ENCODE results near the gene TLCD3B.

DNA sequence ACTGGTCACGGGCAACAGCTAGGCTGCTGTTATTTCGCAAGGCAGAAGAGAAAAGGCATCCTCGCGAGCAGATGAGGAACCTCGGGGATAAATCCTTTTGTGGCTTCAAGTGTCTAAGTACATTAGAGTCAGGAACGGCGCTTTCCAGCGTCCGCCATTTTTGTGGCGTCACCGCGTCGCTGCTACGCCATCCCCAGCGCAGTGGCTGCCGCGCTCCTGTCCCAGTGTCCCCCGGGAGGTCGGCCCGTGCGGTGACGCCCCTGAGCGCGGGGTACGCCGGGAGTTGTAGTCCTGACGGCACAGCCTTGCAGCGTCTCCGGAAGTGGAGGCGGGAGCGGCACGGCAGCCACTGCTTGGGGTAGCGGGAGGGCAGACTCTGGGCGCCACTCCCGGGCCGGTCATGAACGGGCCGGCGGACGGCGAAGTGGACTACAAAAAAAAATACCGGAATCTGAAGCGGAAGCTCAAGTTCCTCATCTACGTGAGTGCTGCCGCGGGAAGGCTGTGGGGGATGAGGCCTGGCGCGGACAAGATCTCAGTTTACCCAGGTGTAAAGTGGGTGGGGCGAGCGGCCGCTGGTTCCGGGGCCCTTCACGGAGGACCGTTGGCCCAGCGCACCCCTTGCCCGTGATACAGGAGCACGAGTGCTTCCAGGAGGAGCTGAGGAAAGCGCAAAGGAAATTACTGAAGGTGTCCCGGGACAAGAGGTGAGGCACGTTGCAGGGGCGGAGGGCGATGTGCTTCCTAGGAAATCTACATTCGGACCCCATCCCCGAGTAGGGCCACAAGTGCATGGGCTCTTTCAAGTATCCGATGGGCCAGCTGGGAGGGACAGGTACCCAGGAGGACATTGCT lies 34.9 kb downstream of the TLCD3B start, which contains the start of gene INO80E:
- TF ChIP-seq, protein P1, sequence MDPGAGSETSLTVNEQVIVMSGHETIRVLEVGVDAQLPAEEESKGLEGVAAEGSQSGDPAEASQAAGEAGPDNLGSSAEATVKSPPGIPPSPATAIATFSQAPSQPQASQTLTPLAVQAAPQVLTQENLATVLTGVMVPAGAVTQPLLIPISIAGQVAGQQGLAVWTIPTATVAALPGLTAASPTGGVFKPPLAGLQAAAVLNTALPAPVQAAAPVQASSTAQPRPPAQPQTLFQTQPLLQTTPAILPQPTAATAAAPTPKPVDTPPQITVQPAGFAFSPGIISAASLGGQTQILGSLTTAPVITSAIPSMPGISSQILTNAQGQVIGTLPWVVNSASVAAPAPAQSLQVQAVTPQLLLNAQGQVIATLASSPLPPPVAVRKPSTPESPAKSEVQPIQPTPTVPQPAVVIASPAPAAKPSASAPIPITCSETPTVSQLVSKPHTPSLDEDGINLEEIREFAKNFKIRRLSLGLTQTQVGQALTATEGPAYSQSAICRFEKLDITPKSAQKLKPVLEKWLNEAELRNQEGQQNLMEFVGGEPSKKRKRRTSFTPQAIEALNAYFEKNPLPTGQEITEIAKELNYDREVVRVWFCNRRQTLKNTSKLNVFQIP (CRISPR knock-in tag; IDR thresholded peaks at IDR 0.05; ENCODE audit: borderline replicate concordance, low read depth): no peak
- TF ChIP-seq PATZ1 (CRISPR knock-in tag; IDR thresholded peaks at IDR 0.05; ENCODE audit: borderline replicate concordance) (no peak), GLIS3 (CRISPR knock-in tag; IDR thresholded peaks at IDR 0.05) (0 out of 2 replicates have a peak, but pooled peaks have one; percentile 35), ARNTL (CRISPR knock-in tag; IDR thresholded peaks at IDR 0.05; ENCODE audit: borderline replicate concordance, low read depth) (no peak), ZC3H10 (CRISPR knock-in tag; IDR thresholded peaks at IDR 0.05) (no peak), RARB (CRISPR knock-in tag; IDR thresholded peaks at IDR 0.05) (no peak), ESRRG (CRISPR knock-in tag; IDR thresholded peaks at IDR 0.05) (no peak), TOX (CRISPR knock-in tag; IDR thresholded peaks at IDR 0.05; ENCODE audit: borderline replicate concordance) (no peak), ZFP30 (CRISPR knock-in tag; IDR thresholded peaks at IDR 0.05) (no peak), BACH2 (CRISPR knock-in tag; IDR thresholded peaks at IDR 0.05; ENCODE audit: borderline replicate concordance) (no peak), ZNF70 (CRISPR knock-in tag; IDR thresholded peaks at IDR 0.05) (no peak), CSDC2 (CRISPR knock-in tag; IDR thresholded peaks at IDR 0.05) (no peak), ZFP3 (CRISPR knock-in tag; IDR thresholded peaks at IDR 0.05) (no peak)

Data from SK-N-SH treated with all-trans-retinoic acid at 6 μM for 48 hours (cell line).